OCI-LY7 (cell line): ENCODE measurements around the gene CHSY3.

Experiments
- EZH2phosphoT487 ChIP-seq: fragments of 200-600 bp; sonication (generic); IDR thresholded peaks from 2 replicates; pipeline ENCODE4 v1.6.1; 2018; ENCODE audit warnings: low read depth, borderline replicate concordance, mild to moderate bottlenecking, mixed run types, antibody characterized with exemption, low read length, moderate library complexity, mixed read lengths
- TF ChIP-seq, protein P1 (sequence below): fragments of 200-600 bp; sonication (generic); conservative IDR thresholded peaks from 2 replicates; pipeline ENCODE4 v1.5.1; 2014; ENCODE audit warnings: mild to moderate bottlenecking, antibody characterized with exemption, low read length, moderate library complexity, mixed read lengths

DNA sequence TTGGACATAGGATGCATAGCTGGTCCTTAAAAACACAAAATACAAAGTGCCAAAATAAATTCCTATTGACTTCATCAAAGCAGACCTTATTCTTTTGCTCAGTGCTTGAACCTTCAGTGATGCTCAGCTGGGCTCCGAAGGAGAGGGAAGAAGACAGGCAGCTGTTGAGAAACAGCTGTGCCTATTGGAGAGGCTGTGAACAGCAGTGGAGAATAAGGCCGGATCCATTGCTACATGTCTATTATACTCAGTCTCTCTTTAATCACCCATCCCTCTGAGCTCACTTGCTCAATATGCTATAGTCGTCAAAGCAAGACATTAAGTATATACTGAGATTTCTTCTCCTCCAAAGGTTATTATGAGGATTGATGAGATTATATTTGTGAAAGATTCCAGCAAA is 174.4 kb downstream of the CHSY3 start:
- TF ChIP-seq, protein P1, sequence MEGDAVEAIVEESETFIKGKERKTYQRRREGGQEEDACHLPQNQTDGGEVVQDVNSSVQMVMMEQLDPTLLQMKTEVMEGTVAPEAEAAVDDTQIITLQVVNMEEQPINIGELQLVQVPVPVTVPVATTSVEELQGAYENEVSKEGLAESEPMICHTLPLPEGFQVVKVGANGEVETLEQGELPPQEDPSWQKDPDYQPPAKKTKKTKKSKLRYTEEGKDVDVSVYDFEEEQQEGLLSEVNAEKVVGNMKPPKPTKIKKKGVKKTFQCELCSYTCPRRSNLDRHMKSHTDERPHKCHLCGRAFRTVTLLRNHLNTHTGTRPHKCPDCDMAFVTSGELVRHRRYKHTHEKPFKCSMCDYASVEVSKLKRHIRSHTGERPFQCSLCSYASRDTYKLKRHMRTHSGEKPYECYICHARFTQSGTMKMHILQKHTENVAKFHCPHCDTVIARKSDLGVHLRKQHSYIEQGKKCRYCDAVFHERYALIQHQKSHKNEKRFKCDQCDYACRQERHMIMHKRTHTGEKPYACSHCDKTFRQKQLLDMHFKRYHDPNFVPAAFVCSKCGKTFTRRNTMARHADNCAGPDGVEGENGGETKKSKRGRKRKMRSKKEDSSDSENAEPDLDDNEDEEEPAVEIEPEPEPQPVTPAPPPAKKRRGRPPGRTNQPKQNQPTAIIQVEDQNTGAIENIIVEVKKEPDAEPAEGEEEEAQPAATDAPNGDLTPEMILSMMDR = no peak
- TF ChIP-seq EZH2phosphoT487 = no peak
